ENCODE results near the gene DAND5. TPM values are rescaled to one million over a fixed set of nuclear protein-coding genes. Genes with fewer than 3 reads are reported as not detected.
A peak's percentile ranks its signal among the peaks of the same experiment; 100 is the strongest.

Gene DAND5
- total and polyA plus RNA-seq, 2 of the 13 experiments (the other 11 are each of a cell fraction or from before 2014, with no cell fraction given) = 0.04 TPM; not detected in 1

DNA sequence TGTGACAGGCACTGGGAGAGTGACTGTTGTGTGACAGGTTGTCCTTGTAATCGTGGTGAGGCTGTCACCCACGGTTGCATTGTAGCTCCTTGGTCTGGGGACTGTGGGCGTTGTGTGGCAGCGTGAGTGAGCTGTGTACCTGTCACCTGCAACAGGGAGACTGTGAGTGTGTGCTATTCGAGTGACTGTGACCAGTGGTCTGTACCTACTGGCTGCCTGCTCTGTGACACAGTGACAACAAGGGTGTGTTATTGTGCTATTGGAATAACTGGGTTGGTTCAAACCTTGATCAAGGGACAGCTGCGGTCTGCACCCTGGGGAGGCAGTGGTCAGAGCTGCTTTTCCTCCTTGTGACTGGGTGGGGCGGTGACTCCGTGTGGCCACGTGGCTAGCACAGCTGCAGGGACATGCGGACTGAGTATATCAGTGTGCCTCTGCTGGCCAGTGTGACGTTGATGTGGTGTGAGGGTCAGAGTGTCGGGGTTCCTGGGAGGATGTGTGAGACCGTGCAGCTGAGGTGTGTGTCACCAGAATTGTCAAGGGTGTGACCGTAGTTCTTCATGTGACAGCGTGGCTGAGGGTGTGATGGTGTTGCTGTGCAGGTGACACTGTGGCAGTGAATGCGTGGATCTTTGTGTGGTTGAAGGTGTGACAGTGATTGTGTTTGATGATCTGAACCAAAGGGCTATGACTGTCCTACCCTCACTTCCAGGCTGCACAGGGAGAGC, 15.8 kb downstream of the DAND5 start (continued):
- 0 out of 2 replicates have a peak, but pooled peaks have one; percentile 11 for TF ChIP-seq HMG20B (CRISPR knock-in tag; conservative IDR thresholded peaks at IDR 0.05)
- peak; percentile 61; the same call in 1 of the 2 replicates for TF ChIP-seq ZNF589 (CRISPR knock-in tag; conservative IDR thresholded peaks at IDR 0.05)
- 0 out of 2 replicates have a peak, but pooled peaks have one; percentile 40 for TF ChIP-seq ZNF232 (CRISPR knock-in tag; IDR thresholded peaks at IDR 0.05; ENCODE audit: borderline replicate concordance)
- peak; percentile 32; the same call in 1 of the 2 replicates for TF ChIP-seq KDM5B (CRISPR knock-in tag; IDR thresholded peaks at IDR 0.05; ENCODE audit: borderline replicate concordance)
- TF ChIP-seq ZNF343 (CRISPR knock-in tag; IDR thresholded peaks at IDR 0.05) = peak; percentile 73; the same call in 1 of the 2 replicates
- TF ChIP-seq XRCC5 (optimal IDR thresholded peaks at IDR 0.05; ENCODE audit: low read length) = peak; percentile 3
- TF ChIP-seq SNRNP70 (IDR thresholded peaks at IDR 0.05; ENCODE audit: low read depth, low read length) = no peak
- TF ChIP-seq, protein P1, sequence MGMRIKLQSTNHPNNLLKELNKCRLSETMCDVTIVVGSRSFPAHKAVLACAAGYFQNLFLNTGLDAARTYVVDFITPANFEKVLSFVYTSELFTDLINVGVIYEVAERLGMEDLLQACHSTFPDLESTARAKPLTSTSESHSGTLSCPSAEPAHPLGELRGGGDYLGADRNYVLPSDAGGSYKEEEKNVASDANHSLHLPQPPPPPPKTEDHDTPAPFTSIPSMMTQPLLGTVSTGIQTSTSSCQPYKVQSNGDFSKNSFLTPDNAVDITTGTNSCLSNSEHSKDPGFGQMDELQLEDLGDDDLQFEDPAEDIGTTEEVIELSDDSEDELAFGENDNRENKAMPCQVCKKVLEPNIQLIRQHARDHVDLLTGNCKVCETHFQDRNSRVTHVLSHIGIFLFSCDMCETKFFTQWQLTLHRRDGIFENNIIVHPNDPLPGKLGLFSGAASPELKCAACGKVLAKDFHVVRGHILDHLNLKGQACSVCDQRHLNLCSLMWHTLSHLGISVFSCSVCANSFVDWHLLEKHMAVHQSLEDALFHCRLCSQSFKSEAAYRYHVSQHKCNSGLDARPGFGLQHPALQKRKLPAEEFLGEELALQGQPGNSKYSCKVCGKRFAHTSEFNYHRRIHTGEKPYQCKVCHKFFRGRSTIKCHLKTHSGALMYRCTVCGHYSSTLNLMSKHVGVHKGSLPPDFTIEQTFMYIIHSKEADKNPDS (CRISPR knock-in tag; IDR thresholded peaks at IDR 0.05) = no peak
- TF ChIP-seq, protein P2, sequence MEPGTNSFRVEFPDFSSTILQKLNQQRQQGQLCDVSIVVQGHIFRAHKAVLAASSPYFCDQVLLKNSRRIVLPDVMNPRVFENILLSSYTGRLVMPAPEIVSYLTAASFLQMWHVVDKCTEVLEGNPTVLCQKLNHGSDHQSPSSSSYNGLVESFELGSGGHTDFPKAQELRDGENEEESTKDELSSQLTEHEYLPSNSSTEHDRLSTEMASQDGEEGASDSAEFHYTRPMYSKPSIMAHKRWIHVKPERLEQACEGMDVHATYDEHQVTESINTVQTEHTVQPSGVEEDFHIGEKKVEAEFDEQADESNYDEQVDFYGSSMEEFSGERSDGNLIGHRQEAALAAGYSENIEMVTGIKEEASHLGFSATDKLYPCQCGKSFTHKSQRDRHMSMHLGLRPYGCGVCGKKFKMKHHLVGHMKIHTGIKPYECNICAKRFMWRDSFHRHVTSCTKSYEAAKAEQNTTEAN (CRISPR knock-in tag; conservative IDR thresholded peaks at IDR 0.05) = 0 out of 2 replicates have a peak, but pooled peaks have one; percentile 55
- peak; percentile 74; the same call in 1 of the 2 replicates for TF ChIP-seq GZF1 (CRISPR knock-in tag; IDR thresholded peaks at IDR 0.05)
- TF ChIP-seq ZNF616 (CRISPR knock-in tag; IDR thresholded peaks at IDR 0.05; ENCODE audit: low read depth) = peak; percentile 61; the same call in 1 of the 2 replicates
- no peak for TF ChIP-seq FLYWCH1 (CRISPR knock-in tag; IDR thresholded peaks at IDR 0.05)
- peak in 1 of 2 experiments; percentile 88; a peak in 1 of 4 replicates for TF ChIP-seq KLF16 (CRISPR knock-in tag; IDR thresholded peaks at IDR 0.05)
- TF ChIP-seq ZNF253 (CRISPR knock-in tag; IDR thresholded peaks at IDR 0.05; ENCODE audit: borderline replicate concordance) = 0 out of 2 replicates have a peak, but pooled peaks have one; percentile 79
- no peak for TF ChIP-seq FOXP4 (CRISPR knock-in tag; IDR thresholded peaks at IDR 0.05)
- TF ChIP-seq ZIK1 (CRISPR knock-in tag; IDR thresholded peaks at IDR 0.05; ENCODE audit: borderline replicate concordance, low read depth) = 0 out of 2 replicates have a peak, but pooled peaks have one; percentile 58
- TF ChIP-seq ZSCAN31 (CRISPR knock-in tag; IDR thresholded peaks at IDR 0.05; ENCODE audit: low read depth) = peak; percentile 10; the same call in 1 of the 2 replicates
- peak; percentile 48; the same call in 1 of the 2 replicates for TF ChIP-seq PITX1 (CRISPR knock-in tag; IDR thresholded peaks at IDR 0.05)
- TF ChIP-seq SIN3A (IDR thresholded peaks at IDR 0.05; ENCODE audit: borderline replicate concordance, low read depth, low read length) = peak; percentile 84; the same call in 1 of the 2 replicates
- peak; percentile 6 for TF ChIP-seq SALL1 (CRISPR knock-in tag; IDR thresholded peaks at IDR 0.05)
- TF ChIP-seq GLMP (CRISPR knock-in tag; IDR thresholded peaks at IDR 0.05; ENCODE audit: borderline replicate concordance) = no peak
- TF ChIP-seq SAFB2 (CRISPR knock-in tag; IDR thresholded peaks at IDR 0.05; ENCODE audit: borderline replicate concordance, low read depth) = peak; percentile 66

Measured in HepG2 (cell line).